Islet precursor cell (in vitro differentiated cells): Measurements from ENCODE around the gene FOXS1.
"Not testable (repeated sequence)": the region's sequence is repeated elsewhere in the genome, so short reads cannot be mapped to it uniquely, and the experiment has no call there.

ENCODE experiments used
- DNase-seq: peaks from one replicate; pipeline ENCODE4 v3.0.0-alpha.2; 2018

The FOXS1 gene

DNA sequence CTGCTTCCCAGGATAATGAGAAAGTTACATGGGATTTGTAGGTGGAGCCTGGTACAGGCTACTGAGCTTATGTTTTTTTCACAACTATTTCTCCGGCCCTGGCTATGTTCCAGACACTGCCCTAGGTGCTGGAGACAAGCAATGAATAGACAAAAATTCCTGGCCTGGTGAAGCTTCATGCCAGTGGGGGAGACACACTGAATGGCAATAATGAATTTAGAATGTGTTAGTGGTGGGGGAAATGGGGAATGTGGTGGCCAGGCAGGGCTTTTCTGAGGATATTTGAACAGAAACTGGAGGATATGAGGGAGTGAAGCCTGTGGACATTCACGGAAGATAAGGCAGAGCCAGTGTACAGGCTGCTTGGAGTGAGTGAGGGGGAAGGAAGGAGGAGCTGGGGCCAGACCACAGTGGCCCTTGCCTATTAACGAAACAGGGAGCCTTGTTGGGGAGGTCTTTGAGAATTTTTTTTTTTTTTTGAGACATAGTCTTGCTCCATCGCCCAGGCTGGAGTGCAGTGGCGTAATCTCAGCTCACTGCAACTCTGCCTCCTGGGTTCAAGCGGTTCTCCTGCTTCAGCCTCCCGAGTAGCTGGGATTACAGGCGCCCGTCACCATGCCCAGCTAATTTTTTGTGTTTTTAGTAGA, 6.6 kb downstream of the FOXS1 start:
- no peak for DNase-seq

DNA sequence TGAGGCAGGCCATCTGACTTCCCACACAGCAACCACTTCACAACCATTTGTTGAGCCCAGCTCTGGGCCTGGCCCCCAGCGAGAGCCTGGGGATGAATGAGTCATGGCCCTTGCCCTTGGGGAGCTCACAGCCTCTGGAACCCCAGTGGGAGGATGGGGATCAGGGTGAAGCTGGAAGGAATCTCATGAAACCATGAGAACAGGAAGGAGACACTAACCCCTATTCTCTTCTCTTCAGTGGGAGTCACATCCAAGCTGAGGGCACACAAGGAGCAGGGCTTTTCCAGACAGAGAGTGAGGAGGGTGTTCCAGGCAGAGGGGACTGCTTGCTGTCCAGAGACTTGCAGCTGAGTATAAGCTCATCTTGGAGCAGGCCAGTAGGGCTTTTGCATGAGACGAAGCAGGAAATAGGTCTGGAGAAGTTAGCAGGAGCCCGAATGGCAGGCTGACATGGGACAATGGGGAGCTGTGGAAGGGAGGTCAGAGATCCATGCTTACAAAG, 7.5 kb downstream of the FOXS1 start:
- DNase-seq = no peak

DNA sequence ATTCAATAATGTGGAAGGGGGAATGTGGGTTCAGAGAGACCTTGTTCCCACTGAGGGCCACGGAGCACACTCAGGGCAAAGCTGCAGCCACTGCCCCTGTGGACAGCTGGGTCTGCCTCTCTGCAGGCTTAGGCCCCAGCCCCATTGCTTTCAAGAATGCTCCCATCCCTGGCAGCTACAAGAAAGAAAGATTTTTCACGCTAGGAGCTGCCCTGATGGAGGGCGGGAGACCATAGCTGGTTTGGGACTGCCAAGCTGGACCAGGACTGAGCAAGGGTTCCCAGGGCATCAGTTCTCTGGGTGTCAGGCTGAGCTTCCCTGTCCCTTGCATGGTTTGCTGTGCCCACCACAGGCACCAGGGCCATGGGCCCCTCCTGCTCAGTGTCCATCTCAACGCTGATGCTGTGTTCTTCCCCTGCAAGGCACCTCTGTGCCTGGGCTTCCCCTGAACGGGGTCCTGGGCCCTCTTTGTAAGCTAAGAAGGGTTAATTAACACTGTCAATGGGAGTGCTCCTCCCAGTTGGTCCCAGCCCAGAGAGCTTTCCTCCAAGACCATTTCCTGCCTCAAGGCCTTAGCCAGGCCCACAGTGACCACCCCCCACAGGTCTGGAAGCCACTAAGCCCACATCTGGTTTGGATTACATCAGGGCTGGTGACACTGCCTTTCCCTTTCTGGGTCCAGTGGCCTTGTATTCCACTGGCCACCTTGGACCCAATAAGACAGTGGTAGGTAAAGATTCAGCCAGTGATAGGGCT, 8.4 kb downstream of the FOXS1 start:
- no peak for DNase-seq

DNA sequence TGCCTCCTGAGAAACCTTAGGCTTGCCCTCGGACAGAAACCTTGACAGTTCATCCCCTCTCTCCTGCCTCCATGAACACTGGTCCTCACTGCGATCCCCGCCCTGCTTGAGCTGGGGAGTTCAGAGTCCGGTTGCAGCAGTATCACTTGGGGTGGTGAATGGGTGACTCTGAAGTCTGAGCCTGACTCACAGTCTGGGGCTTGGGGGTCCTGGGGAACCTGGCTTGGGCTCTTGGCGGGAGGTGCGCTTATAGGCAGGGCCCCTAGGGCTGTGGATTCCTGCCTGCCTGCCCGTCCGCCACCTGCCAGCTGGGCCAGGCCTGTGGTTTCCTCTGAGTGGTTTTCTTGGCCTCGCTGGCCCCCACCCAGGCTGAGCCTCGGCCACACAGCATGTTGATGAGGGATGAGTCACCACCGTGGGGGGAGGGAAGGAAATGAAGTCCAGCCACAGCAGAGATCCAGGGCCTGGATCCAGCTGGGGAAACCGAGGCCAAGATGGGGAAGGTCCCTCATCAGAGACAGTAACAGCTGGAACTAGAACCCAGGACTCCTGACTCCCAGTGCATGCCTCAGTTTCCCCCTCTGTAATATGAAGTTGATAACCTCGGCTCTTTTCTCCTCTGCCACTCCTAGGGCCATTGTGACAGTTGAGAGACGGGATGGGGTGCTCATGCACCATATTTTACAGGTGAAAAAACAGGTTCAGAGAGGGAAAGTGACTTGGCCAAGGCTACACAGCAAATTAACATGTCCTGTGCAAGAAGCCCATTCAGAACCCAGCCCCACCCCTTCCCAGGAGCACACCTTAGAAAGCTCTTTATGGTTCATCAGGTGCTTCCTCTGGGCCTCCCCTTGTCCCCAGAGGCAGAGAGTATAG, 9.2 kb downstream of the FOXS1 start:
- DNase-seq = peak; percentile 94

DNA sequence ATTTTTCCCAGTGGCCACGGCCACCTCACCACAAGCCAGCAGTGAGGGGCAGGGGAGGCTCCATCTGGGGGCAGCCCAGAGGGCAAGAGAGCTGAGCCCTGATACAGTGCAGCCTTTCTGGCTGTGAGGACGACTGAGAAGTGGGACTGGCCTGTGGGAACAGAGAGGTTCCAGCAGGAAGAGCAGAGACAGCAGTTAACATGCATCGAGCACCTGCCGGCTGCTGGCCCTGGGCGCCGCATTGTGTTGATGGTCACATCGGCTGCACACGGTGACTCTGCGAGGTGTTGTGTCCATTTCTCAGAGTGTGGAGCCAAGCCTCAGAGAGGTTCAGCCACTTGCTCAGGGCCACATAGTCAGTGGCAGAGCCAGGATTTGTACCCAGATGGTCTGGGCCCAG, 9.8 kb downstream of the FOXS1 start:
- no peak for DNase-seq

DNA sequence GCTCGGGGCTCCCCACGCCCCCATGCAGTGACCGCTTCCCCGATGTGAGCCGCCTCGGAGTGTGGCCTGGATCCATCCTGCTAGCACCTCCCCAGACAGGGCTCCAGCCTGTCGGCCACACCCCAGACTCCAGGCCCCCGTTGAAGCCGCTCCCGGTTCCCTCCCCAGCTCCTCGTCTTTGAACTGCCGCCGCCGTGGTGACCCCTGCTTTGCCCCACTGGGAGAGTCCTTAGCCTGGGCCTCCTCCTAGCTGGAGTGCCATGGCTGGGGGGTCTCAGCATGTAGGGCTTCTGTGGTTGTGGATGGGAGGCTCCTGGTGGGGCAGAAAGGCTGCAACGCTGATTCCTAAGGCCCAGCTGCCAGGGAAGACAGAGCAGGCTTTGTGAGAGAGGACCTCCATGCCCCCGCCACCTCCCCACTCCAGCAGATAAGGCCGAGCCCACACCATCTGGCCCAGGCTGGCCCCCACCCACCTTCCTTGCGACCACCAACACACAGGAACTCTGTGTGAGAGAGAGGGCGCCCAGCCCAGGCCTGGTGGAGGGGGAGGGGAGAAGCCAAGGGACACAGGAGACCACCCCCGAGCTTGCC, 11.4 kb downstream of the FOXS1 start:
- DNase-seq = no peak

DNA sequence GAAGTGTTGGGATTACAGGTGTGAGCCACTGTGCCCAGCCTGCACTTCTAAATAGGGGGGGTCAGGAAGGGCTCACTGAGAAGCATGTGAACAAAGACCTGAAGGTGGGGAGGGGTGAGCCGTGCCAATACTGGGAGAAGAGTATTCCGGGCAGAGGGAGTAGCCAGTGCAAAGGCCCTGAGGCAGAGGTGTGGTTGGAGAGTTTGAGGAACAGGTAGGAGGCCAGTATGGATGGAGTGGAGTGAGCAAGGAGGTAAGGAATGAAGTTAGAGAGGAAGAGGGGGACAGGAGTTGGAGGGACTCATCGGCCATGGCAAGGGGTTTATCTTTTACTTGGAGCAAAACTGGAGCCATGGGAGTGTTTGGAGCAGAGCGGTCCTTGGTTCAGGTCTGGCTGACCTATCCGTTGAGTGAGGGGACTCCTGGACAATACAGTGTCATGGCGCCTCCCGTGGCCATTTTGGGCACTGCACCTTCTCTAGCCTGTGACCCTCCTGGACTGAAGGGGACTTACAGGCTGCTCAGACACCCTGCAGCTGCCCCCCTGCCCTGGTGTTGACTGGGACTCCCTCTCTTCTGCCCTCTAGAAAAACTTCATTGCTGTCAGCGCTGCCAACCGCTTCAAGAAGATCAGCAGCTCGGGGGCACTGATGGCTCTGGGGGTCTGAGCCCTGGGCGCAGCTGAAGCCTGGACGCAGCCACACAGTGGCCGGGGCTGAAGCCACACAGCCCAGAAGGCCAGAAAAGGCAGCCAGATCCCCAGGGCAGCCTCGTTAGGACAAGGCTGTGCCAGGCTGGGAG, 12.1 kb downstream of the FOXS1 start:
- DNase-seq = peak; percentile 93

DNA sequence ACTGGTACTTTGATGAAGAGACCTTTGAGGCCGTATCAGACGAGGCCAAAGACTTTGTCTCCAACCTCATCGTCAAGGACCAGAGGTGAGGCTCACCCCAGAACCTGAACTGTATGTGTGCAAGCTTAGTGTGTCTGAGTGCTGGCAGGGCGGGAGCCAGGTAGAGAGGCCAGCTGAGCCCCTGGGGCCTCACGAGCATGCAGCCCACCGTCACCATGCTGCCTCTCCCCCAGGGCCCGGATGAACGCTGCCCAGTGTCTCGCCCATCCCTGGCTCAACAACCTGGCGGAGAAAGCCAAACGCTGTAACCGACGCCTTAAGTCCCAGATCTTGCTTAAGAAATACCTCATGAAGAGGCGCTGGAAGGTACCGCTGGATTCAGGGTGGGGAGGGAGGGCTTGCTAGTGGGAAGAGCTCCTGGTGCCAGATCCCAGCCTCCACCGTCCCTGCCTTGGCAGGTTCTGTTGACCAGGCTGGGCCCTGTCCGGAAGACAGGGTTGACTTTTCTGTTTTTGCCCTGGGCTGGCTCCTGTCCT, 13.6 kb downstream of the FOXS1 start:
- DNase-seq = no peak

DNA sequence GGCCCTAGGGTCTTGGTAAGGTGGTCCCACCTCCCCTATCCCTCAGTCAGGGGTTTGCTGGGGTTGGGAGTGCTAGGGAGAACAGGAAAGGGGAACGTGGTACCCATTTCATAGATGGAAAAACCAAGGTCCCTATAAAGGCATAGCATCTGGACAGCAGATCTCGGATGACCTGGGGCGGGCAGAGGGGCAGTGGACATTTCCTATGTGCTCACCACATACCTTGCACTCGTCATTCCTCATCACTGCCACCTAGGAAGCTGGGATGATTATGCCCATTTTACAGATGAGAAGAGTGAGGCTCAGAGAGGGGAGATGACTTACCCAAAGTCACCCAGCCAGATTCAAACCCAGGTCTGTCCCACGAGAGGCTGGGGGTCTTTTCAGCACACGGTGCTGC, 14.2 kb downstream of the FOXS1 start:
- no peak for DNase-seq

DNA sequence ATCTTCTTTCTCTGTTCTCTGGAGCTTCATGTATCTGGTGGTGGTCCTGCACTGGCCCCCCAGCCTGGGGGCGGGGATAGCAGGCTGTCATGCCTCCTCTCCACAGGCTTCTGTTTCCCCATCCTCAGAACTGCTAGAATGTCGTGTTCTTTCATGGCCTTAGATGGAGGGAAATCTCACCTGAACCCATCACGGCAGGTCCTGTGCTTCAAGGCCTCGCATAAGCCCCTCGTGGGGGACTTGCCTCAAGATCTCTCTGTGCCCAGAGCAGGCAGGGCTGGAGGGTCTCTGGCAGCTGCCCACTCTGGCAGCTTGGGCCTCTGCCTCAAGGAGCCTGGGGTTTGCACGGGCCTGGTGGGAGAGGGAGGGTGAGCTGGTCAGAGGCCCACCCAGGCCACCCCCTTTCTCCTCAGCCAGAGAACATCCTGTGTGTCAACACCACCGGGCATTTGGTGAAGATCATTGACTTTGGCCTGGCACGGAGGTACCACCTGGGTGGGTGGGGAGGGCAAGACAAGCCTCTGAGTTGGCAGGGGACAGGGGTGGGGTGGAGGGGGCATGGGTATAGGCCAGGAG, 14.9 kb downstream of the FOXS1 start:
- no peak for DNase-seq

DNA sequence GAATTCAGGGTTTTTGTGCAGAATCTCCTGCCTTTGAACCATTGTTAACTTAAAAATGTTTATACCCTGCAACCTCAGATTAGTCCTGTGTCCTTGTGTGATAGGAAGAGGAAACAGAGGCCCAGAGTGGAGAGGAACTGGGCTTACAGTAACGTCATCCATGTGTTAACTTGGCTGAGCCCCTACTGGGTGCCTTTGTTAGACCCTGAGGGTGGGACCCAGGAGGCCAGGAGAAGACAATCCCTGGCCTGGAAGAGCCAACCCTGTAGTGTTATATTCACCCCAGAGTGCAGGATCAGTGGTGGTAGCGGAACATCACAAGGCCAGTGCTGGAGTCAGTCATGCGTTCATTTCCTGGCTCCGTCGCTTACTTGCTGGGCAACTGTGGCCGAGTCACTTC, 15.7 kb downstream of the FOXS1 start:
- DNase-seq = peak; percentile 47

DNA sequence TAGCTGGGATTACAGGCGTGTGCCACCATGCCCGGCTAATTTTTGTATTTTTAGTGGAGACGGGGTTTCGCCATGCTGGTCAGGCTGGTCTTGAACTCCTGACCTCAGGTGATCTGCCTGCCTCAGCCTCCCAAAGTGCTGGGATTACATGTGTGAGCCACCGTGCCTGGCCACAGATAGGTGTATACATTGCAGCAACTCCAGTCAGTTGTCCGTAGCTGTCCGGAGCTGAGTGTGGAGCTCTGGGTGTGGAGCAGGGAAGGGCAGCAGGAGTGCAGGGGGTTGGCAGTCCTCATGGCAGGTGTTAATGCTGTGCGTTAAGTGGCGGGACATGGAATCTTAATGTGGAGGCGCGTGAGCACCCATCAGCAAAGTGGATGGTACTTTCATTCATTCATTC, 17.4 kb downstream of the FOXS1 start:
- not testable (repeated sequence) for DNase-seq

DNA sequence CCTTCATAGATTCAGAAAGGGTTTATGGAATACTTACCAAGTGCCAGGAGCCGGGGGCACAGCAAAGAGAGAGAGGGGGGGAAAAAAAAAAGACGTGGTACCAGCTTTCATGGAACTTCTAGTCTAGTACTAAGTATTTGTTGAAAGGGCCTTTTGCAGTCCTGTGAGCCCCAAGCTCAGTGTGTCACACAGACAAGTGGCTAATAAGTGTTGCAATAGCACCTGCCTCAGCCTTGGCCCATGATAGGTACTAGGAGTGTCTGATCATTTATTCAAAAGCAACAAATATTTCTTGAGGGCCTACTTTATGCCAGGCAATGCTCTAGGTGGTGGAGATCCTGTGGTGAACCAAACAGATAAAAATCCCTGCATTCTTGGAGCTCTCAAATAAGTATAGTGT, 18.3 kb downstream of the FOXS1 start:
- DNase-seq = no peak

DNA sequence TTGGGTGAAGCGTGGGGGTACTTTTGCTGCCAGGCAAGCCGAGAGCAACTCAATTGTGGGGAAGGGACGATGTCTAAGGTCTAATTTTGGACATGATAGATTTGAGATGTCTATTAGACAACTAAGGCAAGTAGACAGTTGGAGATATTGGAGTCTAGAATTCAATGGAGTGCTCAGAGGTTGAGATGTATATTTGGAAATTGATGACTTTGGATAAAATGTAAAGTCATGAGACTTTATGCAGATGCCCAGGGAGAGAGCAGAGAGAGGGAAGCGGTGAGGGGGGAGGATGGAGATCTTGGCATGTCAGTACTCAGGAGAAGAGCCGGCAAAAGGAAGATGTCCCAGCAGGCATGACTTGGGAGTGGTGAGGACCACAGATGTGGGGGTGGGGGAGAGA, 19.3 kb downstream of the FOXS1 start:
- DNase-seq = no peak

DNA sequence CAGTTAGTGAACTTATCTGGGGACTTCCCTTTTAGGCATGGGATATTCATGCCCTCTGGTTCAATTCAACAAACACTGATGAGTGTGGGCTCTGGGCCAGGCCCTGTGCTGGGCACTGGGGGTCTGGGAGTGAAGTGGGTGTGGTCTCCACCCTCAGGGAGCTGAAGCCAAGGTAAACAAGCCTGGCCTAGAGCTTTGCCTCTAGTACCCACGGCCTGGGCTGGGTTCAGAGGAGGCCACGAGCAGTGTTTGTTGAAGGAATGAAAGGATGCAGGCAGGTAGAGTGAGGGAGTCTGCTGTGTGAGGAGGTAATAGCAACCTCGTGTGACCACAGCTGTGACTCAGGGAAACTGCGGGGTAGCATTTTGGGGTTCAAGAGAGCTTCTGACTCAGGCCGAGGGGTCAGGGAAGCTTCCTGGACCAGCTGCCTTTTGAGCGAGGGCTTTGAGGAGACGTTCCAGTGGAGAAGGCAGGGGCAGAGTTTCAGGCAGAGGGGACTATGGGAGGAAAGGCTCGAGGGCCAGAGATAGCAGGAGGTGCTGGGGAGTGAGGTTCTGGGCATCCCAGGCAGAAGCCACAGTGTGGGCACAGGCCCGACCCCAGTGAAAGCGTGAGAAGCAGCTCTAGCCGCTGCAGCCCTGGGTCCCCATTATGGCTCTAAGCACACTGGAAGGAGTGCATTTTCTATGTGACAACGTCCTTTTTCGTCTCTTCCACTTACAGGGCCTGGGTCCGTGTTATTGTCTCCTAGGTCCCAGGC, 20.7 kb downstream of the FOXS1 start:
- DNase-seq = no peak

DNA sequence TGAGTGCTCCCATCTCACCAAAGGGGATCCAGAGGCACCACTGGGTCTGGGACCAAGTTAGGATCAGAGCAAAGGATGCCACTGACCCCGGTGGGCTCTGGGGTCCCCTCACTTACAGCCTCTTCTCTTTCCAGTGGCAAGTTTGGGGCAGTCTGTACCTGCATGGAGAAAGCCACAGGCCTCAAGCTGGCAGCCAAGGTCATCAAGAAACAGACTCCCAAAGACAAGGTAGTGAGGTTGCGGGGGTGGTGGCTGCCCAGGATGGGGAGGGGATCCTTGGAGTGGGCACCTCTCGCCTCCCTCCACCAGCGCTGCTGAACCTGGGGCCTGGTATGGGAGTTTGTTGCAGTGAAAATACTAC, 21.3 kb downstream of the FOXS1 start:
- no peak for DNase-seq

DNA sequence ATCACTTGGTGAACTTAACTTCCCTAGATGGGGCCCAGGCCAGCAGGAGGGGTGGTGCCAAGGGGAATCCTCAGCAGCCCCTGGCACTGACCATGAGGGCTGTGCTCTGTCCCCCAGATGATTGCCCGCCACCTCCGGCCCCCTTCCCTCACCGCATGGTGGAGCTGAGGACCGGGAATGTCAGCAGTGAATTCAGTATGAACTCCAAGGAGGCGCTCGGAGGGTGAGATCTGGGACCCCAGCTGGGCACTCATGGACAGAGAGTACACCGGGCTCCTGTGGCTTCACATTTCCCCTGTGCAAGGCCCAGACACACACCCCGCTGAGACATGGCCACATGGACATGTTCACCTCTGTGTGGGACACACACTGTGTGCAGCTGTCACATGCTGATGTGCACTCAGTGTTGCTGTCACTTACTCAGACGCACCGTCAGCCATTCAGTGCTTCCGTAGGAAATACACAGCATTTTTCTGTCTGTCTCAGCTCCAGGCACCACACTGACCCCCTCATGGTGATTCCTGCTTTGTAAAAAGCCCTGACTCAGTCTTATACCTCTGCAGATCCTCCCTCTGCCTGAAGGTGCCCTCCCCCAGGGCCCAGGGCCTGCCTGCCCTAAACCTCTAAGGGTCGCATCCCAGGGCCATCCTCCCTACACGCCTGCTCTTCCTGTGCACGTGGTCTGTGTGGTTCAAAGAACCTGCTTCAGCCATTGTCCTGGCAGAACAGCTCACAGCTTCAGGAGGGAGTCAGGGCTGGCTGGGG, 21.9 kb downstream of the FOXS1 start:
- DNase-seq = no peak

DNA sequence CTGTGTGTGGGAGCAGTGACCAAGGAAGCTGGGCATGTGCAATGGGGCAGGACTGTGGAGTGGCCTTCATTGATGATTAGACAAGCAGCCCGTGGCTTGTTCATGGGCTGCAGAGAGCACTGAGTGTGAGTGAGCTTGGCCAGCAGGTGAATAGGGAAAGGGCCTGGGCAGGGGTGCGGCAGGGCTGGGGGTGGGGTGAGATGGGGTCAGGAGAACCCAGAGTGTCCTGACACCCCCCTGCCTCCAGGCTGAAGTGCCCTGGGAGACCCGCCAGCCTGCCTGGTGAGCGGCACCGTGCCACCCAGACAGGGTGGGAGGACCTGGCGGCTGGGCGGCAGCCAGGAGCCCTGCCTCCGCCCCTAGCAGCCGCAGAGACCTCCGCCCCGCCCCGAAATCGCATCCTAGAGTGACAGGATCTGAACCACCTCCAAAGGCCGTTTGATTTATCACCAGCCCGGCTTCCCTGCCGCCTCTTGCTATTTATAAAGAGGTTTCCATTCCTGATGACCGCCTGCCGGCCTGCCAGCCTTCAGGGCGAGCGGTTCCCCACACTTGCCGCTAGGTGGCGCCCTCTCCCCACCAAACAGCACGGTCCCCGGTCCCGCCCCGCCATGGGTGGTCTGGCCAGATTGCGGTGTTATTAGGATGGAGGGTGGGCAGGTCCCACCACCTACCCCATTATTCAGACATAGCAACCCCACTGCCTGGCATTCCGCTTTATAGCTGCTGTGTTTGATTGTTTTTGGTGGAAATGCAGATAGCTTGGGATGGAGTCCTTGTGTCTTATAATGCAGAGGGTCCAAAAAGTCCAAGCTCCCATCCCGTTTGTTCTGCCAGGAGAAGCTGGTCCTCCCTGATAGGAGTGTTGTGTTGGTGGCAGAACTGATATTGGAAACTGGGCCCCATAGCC, 22.7 kb downstream of the FOXS1 start:
- peak; percentile 87 for DNase-seq

DNA sequence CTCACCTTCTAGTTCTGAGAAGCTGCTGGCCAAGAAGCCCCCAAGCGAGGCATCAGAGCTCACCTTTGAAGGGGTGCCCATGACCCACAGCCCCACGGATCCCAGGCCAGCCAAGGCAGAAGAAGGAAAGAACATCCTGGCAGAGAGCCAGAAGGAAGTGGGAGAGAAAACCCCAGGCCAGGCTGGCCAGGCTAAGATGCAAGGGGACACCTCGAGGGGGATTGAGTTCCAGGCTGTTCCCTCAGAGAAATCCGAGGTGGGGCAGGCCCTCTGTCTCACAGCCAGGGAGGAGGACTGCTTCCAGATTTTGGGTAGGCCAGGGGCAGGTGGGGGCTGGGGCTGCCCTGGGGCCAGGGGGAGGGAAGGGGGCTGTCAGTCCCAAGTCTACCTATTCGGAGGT, 24.0 kb downstream of the FOXS1 start:
- DNase-seq = no peak
